Left ventricle myocardium inferior (tissue), 1 donor: Measurements from ENCODE around the gene MLST8. TPM values are rescaled to one million over a fixed set of nuclear protein-coding genes. Genes with fewer than 3 reads are reported as not detected.

Experiments
- DNase-seq: peaks from one replicate; pipeline ENCODE4 v3.0.0-alpha.2; 2020
- H3K27ac ChIP-seq: fragments of 200-600 bp; replicated peaks from 2 replicates; pipeline ENCODE4 v1.8.0; 2021
- H3K27me3 ChIP-seq: fragments of 200-600 bp; 2 replicates; pipeline ENCODE4 v1.8.0; 2021; ENCODE audit warnings: low read depth
- H3K36me3 ChIP-seq: fragments of 200-600 bp; 2 replicates; pipeline ENCODE4 v1.8.0; 2021
- H3K4me1 ChIP-seq: fragments of 200-600 bp; 2 replicates; pipeline ENCODE4 v1.8.0; 2021
- H3K4me3 ChIP-seq: fragments of 200-600 bp; 2 replicates; pipeline ENCODE4 v1.8.0; 2021; ENCODE audit warnings: mild to moderate bottlenecking, moderate library complexity
- H3K9me3 ChIP-seq: fragments of 200-600 bp; replicated peaks from 2 replicates; pipeline ENCODE4 v1.8.0; 2021
- intact Hi-C: fragments of 100-400 bp; cut with micrococcal nuclease; formaldehyde crosslinking; loops from one replicate; pipeline ENCODE4 v1.11.0; 2022
- total RNA-seq: library from RNA; stranded (reverse); fragmentation: NEBNext Ultra II Directional; extraction: Animal tissue kit (Norgen Biotek cat#: 25700); gene quantifications from one replicate; pipeline ENCODE4 v1.2.1, GENCODE V29; 2021
- TF ChIP-seq, protein P1 (sequence below): fragments of 200-600 bp; IDR thresholded peaks from 2 replicates; pipeline ENCODE4 v1.8.0; 2021; ENCODE audit warnings: antibody characterized with exemption, mild to moderate bottlenecking, borderline replicate concordance
- donor health status: DM: no; HTN: yes; CAD: no; lungs with severe emphysema.

Gene MLST8
- total RNA-seq, 1 donor from 2014 or later = 27.3 TPM

DNA sequence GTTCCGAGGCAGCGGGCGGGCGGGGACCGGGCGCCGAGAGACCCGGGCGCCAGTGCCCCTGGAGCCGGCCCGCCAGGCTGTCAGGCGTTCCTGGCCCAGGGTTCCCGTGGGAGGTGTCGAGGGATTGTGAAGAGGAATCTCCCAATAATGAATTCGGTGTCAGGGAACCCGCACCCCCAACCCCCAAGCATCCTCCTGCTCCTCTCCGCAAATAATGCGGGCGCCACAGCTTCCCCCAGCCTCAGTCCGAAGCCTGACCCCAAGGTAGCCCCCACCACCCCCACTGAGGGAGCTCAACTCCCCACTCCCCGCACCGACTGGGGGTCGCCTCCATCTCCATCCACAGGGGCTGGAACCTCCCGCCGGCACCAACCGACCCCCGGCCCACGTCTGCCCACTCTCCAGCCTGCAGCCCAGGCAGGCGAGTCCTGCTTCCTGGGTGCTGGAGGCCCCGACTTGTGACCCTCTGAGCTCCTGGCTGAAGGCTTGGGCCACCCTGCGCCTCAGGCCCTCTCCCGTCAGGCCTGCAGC, 8.2 kb upstream of the MLST8 start:
- Histone ChIP-seq H3K9me3 (no peaks in the 10 kb centered on the region), H3K27me3 (peaks cover 65% of the 10 kb centered on the region), H3K4me3 (peak overlapping the region; percentile 53), H3K27ac (no peak overlapping the region), H3K4me1 (peaks cover 12% of the 10 kb centered on the region), H3K36me3 (no peaks in the 10 kb centered on the region)
- intact Hi-C loops = no loop called here
- TF ChIP-seq, protein P1, sequence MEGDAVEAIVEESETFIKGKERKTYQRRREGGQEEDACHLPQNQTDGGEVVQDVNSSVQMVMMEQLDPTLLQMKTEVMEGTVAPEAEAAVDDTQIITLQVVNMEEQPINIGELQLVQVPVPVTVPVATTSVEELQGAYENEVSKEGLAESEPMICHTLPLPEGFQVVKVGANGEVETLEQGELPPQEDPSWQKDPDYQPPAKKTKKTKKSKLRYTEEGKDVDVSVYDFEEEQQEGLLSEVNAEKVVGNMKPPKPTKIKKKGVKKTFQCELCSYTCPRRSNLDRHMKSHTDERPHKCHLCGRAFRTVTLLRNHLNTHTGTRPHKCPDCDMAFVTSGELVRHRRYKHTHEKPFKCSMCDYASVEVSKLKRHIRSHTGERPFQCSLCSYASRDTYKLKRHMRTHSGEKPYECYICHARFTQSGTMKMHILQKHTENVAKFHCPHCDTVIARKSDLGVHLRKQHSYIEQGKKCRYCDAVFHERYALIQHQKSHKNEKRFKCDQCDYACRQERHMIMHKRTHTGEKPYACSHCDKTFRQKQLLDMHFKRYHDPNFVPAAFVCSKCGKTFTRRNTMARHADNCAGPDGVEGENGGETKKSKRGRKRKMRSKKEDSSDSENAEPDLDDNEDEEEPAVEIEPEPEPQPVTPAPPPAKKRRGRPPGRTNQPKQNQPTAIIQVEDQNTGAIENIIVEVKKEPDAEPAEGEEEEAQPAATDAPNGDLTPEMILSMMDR = no peak
- no peak for DNase-seq

DNA sequence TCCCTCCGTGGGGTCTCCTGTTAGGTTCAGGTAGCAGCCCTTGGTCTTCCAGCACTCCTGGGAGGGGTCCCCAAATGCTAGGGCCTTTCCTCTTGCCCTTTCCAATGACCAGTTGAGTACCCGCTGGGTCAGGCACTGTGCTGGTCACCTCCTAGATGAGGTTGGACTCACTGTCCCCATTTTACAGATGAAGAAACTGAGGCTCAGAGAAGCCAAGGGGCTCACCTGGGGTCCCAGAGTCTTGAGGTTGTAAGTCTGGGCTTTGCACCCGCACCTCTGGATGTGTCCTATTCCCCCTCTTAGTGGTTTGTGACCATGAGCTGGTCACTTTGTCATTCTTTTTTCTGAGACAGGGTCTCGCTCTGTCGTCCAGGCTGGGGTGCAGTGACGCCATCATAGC, 7.5 kb upstream of the MLST8 start:
- Histone ChIP-seq H3K36me3 (no peaks in the 10 kb centered on the region), H3K27me3 (peaks cover 62% of the 10 kb centered on the region), H3K4me1 (peaks cover 12% of the 10 kb centered on the region), H3K4me3 (no peak overlapping the region), H3K9me3 (no peaks in the 10 kb centered on the region), H3K27ac (no peak overlapping the region)
- TF ChIP-seq, protein P1 = no peak
- intact Hi-C loops = no loop called here
- DNase-seq = no peak

DNA sequence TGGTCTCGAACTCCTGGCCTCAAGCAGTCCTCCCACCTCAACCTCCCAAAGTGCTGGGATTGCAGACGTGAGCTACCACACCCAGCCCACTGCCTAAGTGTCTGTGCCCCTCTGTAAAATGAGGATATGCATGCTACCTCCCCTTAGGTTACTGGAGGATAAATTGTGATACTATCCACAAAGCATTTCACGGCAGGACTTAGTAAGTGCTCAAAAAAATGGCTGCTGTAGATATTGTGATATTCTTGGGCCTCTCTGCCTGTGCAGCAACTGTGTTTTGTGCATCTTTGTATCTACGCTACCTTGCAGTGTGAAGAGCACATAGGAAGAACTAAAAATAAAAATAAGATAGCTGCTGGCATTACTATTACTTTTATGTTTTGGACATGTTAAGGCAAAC, 7.0 kb upstream of the MLST8 start:
- Histone ChIP-seq H3K36me3 (no peaks in the 10 kb centered on the region), H3K27ac (no peak overlapping the region), H3K27me3 (peaks cover 62% of the 10 kb centered on the region), H3K9me3 (no peaks in the 10 kb centered on the region), H3K4me3 (no peak overlapping the region), H3K4me1 (peaks cover 12% of the 10 kb centered on the region)
- no peak for DNase-seq
- TF ChIP-seq, protein P1 = no peak
- intact Hi-C loops = no loop called here

DNA sequence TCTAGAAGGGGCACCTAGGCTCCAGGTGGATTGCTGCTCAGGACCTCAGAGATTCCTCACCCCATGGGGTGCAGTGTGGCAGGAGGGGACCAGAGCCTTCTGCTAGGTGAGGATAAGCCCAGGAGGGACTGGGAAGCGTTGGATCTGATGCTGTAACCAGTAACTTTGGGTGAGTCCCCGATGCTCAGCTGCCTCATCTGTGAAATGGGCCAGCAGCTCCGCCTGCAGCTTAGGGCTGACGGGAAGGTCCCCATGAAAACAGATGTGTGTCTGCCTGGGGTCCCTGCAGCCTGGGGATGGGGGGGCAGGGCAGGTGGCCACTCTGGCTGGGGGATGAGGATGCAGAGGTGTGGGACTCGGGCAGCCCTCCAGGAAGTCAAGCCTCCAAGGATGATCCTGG, 6.2 kb upstream of the MLST8 start:
- Histone ChIP-seq H3K27me3 (peaks cover 54% of the 10 kb centered on the region), H3K4me3 (no peak overlapping the region), H3K36me3 (no peaks in the 10 kb centered on the region), H3K9me3 (no peaks in the 10 kb centered on the region), H3K4me1 (peaks cover 12% of the 10 kb centered on the region), H3K27ac (no peak overlapping the region)
- no peak for DNase-seq
- intact Hi-C loops = no loop called here
- TF ChIP-seq, protein P1 = no peak

DNA sequence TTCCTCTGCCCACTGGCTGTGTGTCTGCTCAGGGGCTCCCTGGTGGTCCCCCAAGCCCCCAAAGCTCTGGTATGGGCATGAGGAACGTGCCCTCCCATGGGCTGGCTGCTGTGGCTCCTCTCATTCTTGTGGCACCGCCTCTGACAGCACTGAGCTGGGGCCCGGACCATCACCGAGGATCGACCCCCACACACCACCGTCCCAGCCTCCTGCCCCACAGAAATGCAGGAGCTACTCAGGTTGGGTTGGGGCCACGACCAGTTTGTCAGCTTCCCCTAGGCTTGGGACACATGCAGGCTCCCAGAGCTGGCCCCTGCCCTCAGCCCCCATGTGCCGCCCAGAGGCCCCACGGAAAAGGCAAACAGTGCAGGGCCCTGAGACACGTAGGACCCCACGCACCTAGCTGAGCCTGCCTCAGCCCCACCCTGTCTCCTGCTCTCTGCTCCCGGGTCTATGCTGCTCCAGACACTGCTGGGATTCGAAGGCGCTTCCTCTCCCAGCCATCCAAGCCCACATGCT, 5.6 kb upstream of the MLST8 start:
- Histone ChIP-seq H3K9me3 (no peaks in the 10 kb centered on the region), H3K4me3 (no peak overlapping the region), H3K36me3 (no peaks in the 10 kb centered on the region), H3K4me1 (peaks cover 15% of the 10 kb centered on the region), H3K27me3 (peaks cover 48% of the 10 kb centered on the region), H3K27ac (no peak overlapping the region)
- no peak for DNase-seq
- intact Hi-C loops = no loop called here
- TF ChIP-seq, protein P1 = no peak
